COLO829 (cell line): ENCODE data around the gene MIPOL1.
"Not testable (repeated sequence)": the region's sequence is repeated elsewhere in the genome, so short reads cannot be mapped to it uniquely, and the experiment has no call there.

ENCODE experiments used
- DNase-seq: peaks from one replicate; pipeline ENCODE4 v3.0.0; 2012; ENCODE audit warnings: low spot score

MIPOL1 gene

DNA sequence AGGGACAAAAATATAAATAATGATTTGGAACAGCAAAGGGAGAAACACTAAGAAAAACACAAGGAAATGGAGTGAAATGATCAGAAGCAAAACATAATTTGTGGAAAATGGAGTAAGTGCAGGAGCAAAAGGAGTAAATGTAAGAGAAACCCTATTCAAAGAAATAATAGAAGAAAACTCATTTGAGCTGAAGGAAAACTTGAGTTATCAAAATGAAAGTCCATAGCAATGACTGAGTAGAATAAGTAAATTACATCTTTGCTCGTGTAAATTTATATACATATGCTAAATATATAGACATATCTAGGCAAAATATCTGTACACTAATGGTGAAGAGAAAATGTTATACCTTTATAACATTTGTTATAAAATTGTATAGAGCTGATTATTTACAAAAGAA, 203.4 kb downstream of the MIPOL1 start:
- DNase-seq, result no peak

DNA sequence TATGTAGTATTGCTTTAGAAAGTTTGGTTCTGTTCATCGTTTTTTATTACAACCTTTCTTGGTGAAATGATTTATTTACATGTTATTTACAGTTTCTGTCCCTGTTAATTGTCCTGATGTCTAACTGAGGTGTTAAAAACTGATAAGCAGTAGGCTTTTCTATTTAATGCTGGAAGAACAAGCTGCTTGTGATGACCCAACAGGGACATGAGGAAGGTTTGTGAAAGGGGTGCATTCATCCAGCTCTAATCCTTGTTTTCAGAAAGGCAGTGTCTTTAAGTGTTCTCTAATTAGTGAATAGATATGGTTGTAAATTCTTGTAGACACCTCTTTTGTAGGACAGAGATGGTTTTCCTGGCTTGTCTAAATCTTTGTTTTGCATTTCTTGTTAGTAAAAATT, 205.9 kb downstream of the MIPOL1 start:
- no peak for DNase-seq

DNA sequence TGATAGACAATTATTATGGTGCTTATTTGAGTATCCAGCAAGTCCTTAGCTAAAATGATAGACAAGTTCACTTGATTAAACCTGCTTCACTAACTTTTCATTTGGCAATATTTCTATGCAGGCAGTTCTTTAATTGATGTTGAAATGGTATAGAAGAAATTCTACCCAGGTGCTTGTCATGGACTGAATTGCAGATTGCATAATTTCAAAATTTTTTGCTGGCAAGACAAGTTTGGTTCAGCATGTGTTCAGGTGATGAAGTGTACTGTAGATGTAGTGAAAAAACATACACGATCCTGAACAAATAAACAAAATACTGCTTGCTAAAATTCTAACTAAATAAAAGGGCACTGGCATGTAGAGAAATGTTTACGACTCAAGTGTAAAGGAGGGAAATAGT, 208.4 kb downstream of the MIPOL1 start:
- no peak for DNase-seq

DNA sequence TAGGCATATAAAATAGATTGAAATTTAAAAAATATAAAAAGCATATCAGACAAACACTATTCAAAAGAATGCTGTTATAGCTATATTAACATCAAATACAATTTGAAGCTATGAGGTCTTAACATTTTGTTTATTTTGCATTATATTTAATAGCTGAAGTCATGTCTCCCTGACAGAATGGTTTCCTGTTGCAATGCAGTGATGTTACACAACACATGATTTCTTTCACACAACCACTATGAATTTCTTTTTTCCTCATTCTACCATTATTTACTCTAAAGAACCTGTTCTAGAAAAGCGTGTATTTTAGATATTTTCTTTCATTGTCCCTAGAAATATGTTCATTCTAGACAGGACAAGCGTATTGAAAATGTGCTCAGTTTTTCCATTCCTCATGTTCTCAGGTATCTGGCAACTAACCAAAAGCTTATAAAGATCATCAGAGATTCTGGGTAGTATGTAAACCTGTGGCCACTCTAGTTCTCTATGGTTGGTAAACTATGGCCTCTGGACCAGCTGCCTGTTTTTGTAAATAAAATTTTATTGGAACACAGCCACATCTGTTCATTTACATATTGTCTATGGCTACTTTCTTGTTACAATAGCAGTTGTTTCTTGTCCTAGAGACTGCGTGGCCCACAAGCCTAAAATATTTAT, 213.5 kb downstream of the MIPOL1 start:
- no peak for DNase-seq

DNA sequence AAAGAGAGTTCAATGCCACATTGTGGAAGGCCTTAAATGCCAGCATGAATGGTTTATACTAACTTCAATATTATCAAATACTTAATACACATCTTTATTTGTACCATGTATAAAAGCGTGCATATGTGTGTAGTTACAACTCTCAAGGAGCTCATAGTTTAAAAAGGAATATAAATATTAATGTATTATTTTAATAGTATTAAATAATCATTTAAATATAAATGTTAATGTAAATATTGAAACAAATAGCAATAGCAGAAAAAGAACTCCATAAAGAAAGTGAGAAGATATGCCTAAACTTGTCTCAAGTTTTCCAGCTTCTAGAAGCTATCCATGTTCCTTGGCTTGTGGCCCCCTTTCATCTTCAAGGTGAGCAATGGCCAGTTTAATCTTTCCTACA, 215.3 kb downstream of the MIPOL1 start:
- no peak for DNase-seq

DNA sequence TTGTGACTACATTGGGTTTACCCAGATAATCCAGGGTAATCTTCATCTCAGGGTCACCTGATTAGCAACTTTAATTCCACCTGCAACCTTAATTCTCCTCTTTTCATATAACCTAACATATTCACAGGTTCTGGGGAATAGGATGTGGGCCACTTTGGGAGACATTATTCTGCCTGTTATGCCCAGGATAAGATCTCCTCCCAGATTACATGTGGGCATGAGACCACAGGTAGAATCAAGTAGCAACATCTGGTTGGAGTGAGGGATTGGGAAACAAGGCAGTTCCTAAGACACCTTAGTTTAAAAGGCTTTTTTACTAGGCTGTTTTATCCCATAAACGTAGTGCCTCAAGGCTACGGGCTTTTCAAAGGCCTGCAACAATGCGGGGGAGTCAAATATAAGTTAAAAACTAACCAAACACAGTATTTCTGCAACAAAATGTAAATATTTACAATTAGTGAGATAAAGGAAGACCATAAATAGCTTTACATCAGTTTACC, 215.8 kb downstream of the MIPOL1 start:
- no peak for DNase-seq

DNA sequence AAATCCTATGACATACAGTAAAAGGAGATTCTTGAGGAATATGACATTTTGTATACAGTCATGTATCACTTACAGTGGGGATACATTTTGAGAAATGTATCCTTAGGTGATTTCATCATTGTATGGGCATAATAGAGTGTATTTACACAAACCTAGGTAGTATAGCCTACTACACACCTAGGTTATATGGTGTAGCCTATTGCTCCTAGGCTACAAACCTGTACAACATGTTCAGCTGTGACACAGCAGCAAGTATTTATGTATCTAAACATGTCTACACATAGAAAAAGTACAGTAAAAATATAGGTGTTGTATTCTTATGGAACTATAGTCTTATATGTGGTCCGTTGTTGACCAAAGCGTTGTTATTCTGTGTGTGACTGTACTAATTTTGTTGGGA, 218.5 kb downstream of the MIPOL1 start:
- no peak for DNase-seq

DNA sequence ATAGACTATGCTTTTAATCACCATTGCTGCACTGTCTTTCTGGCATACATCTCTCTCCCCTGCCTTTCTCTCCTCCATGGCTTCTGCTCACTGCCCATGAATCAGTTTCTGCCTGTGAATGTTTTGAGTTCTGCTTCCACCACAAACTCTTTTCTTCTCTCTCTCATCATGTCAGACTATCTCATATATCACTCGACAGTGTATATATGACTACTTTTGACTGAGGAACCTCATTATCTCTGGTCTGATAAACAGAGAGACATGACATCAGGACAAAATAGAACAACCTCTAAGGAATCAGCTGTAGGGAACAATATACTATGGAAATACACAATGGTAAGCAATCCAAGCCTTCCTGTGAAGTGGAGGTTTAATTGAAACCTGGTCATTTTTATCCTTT, 219.4 kb downstream of the MIPOL1 start:
- DNase-seq, result no peak

DNA sequence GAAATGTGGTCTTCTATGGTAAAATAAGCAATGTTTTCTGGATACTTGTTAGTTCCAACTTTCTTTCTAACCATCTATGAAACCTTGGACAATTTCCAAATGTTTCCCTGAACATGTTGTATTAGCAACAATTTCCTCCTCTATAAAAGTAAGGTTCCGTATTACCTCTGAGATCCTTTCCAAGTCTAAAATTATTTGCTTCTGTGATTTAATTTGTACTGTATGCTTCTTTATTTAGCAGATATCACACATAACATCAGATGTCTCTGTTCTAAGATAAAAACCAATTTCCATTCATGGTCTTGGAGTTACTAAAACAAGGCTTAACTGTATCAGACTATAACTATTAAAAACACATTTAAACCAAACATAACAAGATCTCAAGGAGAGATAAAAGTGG, 220.1 kb downstream of the MIPOL1 start:
- DNase-seq, result no peak

DNA sequence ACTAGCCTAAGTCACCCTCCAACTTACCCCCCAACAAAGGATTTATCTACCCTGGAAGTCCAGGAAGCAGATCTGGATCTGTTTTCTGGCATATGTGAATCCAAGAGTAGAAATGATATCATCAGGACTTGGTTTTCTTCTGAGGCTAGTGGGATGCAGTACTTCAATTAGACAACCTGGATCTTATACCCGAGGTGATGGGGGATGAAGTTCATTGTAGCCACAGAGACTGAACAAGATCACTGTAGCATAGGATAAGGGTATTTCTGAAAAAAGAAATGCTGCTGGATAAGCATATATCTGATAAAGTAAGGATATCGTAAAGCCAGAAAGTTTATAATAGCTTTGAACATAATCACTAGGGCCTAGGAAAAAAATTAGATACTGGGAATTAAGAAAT, 222.9 kb downstream of the MIPOL1 start:
- no peak for DNase-seq

DNA sequence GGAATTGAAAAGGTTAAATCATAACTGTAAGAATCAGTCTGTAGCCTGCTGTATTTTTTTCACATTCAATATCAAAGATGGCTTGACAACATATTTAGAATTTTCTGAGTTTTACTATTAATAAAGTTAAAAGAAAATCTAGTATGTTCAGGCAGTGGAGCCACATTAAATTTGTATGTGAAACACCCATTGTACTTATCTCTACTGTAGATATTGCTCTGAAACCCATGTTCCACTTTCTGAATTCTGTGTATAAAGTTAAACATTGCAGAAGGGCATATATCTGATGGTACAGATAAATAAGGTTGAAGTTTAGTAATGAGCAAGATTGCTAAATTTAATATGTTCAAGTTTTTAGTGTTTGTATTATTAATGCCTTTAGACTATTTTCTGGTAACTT, 224.6 kb downstream of the MIPOL1 start:
- DNase-seq, result no peak

DNA sequence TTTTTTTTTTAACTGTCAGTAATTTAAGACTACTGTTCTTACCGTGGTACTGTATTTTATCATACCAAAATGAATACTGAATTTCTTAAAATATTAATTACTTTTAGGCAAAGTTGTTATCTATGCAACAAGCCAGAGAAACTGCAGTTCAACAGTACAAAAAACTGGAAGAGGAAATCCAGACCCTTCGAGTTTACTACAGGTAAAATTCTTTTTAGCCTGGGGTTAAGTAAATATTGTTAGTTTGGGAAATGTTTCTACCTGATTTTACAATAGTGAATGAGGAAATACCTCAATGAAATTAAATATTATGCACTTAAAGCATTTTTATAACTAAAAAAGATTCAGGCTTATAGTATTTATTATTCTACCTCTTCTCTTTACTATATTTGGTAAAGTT, 225.0 kb downstream of the MIPOL1 start:
- DNase-seq, result no peak

DNA sequence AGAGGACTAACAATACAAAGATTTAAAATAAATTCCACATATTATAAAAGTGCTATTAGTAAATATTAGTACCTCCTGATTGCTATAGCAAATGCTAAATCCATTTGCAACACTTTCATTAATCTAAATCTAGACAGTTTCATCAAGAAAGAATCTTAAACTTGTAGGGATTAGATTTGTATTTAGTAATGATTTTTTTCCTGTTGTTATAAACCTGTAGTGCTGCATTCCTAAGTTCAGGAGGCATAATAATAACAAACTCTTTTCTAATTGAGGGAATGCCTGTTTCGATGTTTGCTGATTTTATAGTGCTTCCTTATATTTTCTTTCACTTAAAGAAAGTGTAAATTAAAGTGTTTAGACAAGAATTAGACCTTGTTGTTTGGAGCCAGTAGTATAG, 231.2 kb downstream of the MIPOL1 start:
- no peak for DNase-seq

DNA sequence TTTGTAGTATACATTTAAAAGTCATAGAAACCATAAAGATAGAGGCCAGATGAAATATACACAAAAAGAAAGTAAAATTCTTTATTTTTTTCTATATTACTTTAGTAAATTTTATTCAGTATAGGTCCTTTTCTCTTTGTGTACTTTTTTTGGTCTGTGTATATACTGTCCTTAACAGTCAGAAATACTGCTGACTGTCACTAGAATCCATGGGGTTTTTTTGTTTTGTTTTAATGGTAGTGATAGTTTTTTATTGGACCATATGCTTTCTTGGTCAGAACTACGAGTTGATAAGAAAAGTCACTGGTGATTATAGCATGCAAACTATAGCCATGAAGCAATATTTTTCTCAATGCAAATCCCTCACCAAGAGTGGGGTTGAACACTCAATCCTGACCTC, 231.9 kb downstream of the MIPOL1 start:
- no peak for DNase-seq

DNA sequence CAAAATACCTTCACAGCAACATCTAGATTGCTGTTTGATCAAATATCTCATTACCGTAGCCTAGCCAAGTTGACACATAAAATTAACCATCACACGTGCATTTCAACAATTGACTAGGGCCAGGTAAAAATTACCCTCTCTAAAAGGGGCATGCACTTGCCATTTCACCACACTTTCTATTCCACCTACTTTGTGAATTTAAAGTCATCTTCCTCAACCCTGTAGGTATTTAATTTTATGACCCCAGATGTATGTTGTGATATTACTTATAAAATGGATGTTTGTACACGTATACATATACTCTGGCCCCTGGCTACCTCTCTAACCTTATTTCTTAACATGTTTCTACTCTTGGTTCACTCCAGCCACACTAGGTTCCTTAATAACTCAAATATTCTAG, 237.1 kb downstream of the MIPOL1 start:
- DNase-seq, result no peak

DNA sequence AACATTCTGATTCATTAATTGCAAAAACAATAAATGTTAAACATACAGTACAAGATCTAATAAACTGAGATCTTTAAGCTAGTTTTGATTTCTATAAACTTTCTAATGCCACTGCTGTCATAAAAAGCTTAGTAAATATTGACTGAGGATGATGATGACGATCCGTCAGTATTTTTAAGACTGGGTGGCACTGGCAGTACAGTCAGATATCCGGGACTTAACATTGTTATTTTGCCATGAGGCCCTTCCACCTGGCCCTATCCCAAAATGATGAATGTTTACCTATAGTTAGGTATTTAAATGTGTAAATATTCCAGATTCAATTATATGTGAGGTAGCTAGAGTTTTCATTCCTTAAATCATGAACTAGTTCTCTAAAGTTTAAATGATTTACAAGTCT, 238.8 kb downstream of the MIPOL1 start:
- no peak for DNase-seq

DNA sequence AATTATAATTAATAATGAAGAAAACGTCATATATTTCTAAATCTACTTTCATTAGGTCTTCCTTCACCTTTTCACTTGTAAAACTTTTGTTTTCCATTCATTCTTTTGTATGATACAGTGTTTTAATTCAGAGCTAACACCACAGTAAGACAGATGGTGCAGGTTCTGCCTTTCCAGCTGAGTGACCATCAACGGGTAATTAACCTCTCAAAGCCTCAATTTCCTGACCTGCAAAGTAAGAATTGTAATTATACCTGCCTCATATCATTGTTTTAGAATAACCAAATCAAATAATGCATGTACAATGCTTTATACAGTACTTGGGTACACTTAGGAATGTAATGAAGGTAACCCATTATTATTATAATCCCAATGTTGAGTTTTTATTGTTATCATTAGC, 239.8 kb downstream of the MIPOL1 start:
- DNase-seq, result no peak

DNA sequence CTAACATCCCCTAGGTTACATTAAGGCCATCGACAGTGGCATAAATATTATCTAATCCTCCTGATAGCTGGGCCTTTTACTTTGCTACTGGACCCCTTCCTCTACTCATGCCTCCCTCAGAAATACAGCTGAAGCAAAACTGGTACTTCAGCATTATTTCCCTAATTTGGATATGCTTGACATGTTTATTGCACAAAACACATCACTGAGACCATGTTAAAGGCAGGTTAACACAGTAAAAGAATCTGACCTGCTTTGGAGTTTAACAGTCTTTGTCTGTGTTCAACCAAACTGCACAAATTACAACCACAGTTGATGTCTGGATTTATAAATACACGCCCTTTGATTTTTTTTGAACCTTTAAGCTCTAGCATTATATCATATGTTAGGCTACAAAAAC, 240.7 kb downstream of the MIPOL1 start:
- no peak for DNase-seq

DNA sequence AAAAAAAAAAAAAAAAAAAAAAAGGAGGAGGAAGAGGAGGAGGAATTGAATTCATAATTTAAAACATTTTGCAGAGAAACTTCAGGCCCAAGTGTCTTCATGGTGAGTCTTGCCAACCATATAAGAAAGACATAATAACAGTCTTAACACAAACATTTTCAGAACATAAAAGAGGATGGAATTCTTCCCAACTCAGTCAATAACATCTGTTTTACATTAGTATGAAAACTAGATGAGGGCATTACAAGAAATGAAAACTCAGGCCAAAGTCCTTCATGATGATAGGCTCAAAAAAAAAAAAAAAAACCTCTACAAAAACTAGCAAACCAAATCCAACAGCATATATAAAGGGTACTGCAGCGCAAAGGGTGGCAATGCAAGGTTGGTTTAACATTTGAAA, 245.7 kb downstream of the MIPOL1 start:
- no peak for DNase-seq

DNA sequence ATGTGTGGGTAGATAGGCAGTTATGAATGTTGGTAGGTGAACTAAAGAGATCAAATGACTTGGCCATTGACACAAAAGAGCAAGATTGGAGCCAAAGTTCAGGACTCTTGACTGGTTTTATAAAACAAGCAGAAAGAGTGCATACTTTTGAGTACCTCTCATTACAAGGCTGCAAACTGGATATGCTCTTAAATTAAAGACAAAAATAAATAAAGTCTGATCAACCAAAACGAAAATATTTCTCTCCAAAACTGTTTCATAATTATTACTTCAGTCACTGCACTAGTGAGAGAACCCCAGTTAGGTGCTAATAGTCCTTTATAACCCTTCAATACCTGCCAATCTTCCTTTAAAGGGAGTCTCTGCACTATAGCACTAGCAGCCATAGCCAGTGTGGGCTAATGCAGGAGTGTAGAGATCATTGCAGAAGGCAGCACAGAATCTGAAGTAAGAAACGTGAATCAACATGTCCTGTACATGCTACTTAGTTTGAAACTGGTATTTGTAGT, 250.2 kb downstream of the MIPOL1 start:
- DNase-seq, result no peak

DNA sequence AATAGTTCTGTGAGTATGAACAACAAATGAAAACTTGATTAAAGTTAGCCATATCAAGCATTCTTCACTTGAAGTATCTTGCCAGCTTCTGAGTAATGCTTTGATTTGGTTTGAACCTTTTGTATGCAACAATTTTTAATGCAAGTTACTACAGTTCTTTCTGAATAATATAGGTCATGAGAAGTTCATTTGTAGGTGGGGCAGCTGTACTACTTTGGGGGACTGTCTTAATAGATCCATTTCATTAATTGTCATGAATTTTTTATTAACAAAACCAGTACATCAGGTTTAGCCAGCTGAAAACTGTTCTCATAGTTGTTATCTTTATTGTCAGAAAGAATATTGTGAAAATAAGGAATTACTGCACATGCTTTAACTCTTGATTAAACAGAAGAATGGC, 254.6 kb downstream of the MIPOL1 start:
- no peak for DNase-seq

DNA sequence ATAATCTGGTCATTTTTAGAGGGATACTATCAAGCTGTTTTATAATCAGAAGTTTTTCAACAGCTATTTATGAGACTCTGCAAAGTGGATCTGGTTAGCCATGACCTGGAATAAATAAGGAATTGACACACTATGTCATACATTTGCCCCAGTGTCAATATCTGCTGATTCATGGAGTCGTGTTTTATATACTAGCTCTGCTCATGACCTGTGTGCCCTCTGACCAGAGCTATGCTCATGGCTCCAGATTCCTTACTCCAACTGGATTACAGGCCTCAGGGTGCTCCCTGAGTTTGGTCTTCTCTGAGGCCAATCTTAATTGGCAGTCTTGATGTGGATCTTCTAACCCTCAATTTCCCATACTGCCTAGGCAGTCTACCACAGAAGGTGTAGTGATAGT, 256.2 kb downstream of the MIPOL1 start:
- DNase-seq, result no peak

DNA sequence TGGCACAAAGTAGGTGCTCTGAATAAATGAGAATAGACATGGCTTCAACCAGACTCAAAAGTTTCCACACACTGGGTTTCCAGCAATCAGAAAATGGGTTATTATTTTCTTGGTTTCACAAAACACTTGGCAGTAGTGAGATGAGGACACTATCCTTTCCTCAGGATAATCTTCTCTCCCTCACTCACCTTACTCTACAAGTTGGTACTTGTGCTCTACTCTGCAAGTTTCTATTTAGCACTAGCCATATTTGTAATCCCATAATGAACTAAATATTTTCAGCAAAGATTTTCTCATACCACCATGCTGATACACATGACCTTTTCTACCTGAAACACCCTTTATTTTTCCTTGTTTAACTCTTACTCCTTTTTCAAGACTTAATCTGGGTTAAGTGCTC, 259.6 kb downstream of the MIPOL1 start:
- no peak for DNase-seq

DNA sequence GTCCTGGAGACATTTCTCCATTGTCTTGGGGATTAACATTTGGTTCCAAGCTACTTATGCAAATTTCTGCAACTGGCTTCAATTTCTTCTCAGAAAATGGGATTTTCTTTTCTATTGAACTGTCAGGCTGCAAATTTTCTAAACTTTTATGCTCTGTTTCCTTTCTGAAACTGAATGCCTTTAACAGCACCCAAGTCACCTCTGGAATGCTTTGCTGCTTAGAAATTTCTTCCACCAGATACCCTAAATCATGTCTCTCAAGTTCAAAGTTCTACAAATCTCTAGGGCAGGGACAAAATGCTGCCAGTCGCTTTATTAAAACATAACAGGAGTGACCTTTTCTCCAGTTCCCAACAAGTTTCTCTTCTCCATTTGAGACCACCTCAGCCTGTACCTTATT, 264.7 kb downstream of the MIPOL1 start:
- not testable (repeated sequence) for DNase-seq
